ENCODE results near the gene TNFRSF8. TPM values are rescaled to one million over a fixed set of nuclear protein-coding genes. Genes with fewer than 3 reads are reported as not detected.

The TNFRSF8 gene
- total RNA-seq, 1 experiment from 2014 or later = not detected

- BruUV-seq (replicated peaks) = no TSS peak
- no peak overlapping the region for H3K4me3 ChIP-seq (ENCODE audit: low read length)
- H2AFZ ChIP-seq (ENCODE audit: low read length) = no peak overlapping the region
- no peaks in the 10 kb centered on the region for H3K4me1 ChIP-seq (ENCODE audit: insufficient read depth, low read length)
- H3K9ac ChIP-seq (ENCODE audit: low read length) = no peak overlapping the region
- H3K36me3 ChIP-seq (ENCODE audit: low read depth, low read length) = no peaks in the 10 kb centered on the region
- H3K9me3 ChIP-seq (ENCODE audit: low read length) = no peaks in the 10 kb centered on the region
- no peaks in the 10 kb centered on the region for H3K9me2 ChIP-seq (replicated peaks; ENCODE audit: low read length)
- no peak for DNase-seq
- POLR2A ChIA-PET (ENCODE audit: unreplicated experiment) = no interaction called here
- no peaks in the 10 kb centered on the region for H3K79me2 ChIP-seq (ENCODE audit: low read length)
- H3F3A ChIP-seq (ENCODE audit: low read length, unreplicated experiment) = no peaks in the 10 kb centered on the region
- intact Hi-C loops (cut with micrococcal nuclease) = no loop called here
- ATAC-seq = no peak
- TF ChIP-seq EZH2 (IDR thresholded peaks at IDR 0.05; ENCODE audit: low read length, unreplicated experiment) (no peak), EZH2phosphoT487 (IDR thresholded peaks at IDR 0.05; ENCODE audit: borderline replicate concordance, low read length) (no peak), CTCF (conservative IDR thresholded peaks at IDR 0.05; ENCODE audit: low read depth, low read length) (no peak)
- H4K20me1 ChIP-seq (ENCODE audit: low read length) = no peaks in the 10 kb centered on the region
- peaks cover 11% of the 10 kb centered on the region for H3K27me3 ChIP-seq (ENCODE audit: low read length)
- H3K27ac ChIP-seq (ENCODE audit: low read length) = no peak overlapping the region
- no peak overlapping the region for H3K4me2 ChIP-seq (ENCODE audit: low read length)
- CTCF ChIA-PET = no interaction called here
These were observed 6.6 kb downstream of the TNFRSF8 start for GRCh38 chr1:12069623-12070244.

GRCh38 chr1:12071892-12072291 lies 8.8 kb downstream of the TNFRSF8 start:
- Histone ChIP-seq H3K4me3 (ENCODE audit: low read length) (no peak overlapping the region), H3K36me3 (ENCODE audit: low read depth, low read length) (no peaks in the 10 kb centered on the region), H3K27ac (ENCODE audit: low read length) (no peak overlapping the region), H3K79me2 (ENCODE audit: low read length) (no peaks in the 10 kb centered on the region), H3K27me3 (ENCODE audit: low read length) (no peaks in the 10 kb centered on the region), H3F3A (ENCODE audit: low read length, unreplicated experiment) (no peaks in the 10 kb centered on the region), H3K9me3 (ENCODE audit: low read length) (no peaks in the 10 kb centered on the region), H3K9me2 (replicated peaks; ENCODE audit: low read length) (no peaks in the 10 kb centered on the region), H3K4me1 (ENCODE audit: insufficient read depth, low read length) (no peaks in the 10 kb centered on the region), H3K9ac (ENCODE audit: low read length) (no peak overlapping the region), H2AFZ (ENCODE audit: low read length) (no peak overlapping the region), H3K4me2 (ENCODE audit: low read length) (no peak overlapping the region), H4K20me1 (ENCODE audit: low read length) (no peaks in the 10 kb centered on the region)
- ChIA-PET CTCF (interaction anchor here (0.6 kb wide), 1 partner anchor 8 kb away, joined by 3 read pairs; no protein-coding TSS in a partner anchor), POLR2A (ENCODE audit: unreplicated experiment) (no interaction called here)
- TF ChIP-seq EZH2 (IDR thresholded peaks at IDR 0.05; ENCODE audit: low read length, unreplicated experiment) (no peak), CTCF (conservative IDR thresholded peaks at IDR 0.05; ENCODE audit: low read depth, low read length) (no peak), EZH2phosphoT487 (IDR thresholded peaks at IDR 0.05; ENCODE audit: borderline replicate concordance, low read length) (no peak)
- DNase-seq = no peak
- intact Hi-C loops (cut with micrococcal nuclease) = no loop called here
- no peak for ATAC-seq
- no TSS peak for BruUV-seq (replicated peaks)

GRCh38 chr1:12072741-12073140 lies 9.6 kb downstream of the TNFRSF8 start:
- no peaks in the 10 kb centered on the region for H3K9me2 ChIP-seq (replicated peaks; ENCODE audit: low read length)
- CTCF ChIA-PET = no interaction called here
- no peak for ATAC-seq
- intact Hi-C loops (cut with micrococcal nuclease) = no loop called here
- H3K4me1 ChIP-seq (ENCODE audit: insufficient read depth, low read length) = no peaks in the 10 kb centered on the region
- H3K27me3 ChIP-seq (ENCODE audit: low read length) = no peaks in the 10 kb centered on the region
- DNase-seq = no peak
- H3K9me3 ChIP-seq (ENCODE audit: low read length) = no peaks in the 10 kb centered on the region
- TF ChIP-seq EZH2 (IDR thresholded peaks at IDR 0.05; ENCODE audit: low read length, unreplicated experiment) (no peak), EZH2phosphoT487 (IDR thresholded peaks at IDR 0.05; ENCODE audit: borderline replicate concordance, low read length) (no peak), CTCF (conservative IDR thresholded peaks at IDR 0.05; ENCODE audit: low read depth, low read length) (no peak)
- H2AFZ ChIP-seq (ENCODE audit: low read length) = no peak overlapping the region
- POLR2A ChIA-PET (ENCODE audit: unreplicated experiment) = no interaction called here
- no peaks in the 10 kb centered on the region for H3K79me2 ChIP-seq (ENCODE audit: low read length)
- H3K4me3 ChIP-seq (ENCODE audit: low read length) = no peak overlapping the region
- H3K27ac ChIP-seq (ENCODE audit: low read length) = no peak overlapping the region
- no peak overlapping the region for H3K9ac ChIP-seq (ENCODE audit: low read length)
- no peaks in the 10 kb centered on the region for H3F3A ChIP-seq (ENCODE audit: low read length, unreplicated experiment)
- no peaks in the 10 kb centered on the region for H3K36me3 ChIP-seq (ENCODE audit: low read depth, low read length)
- BruUV-seq (replicated peaks) = no TSS peak
- H4K20me1 ChIP-seq (ENCODE audit: low read length) = no peaks in the 10 kb centered on the region
- H3K4me2 ChIP-seq (ENCODE audit: low read length) = no peak overlapping the region
